IMR-90 (cell line): ENCODE results near the gene WBP1L. TPM values are rescaled to one million over a fixed set of nuclear protein-coding genes. Genes with fewer than 3 reads are reported as not detected.
A peak's percentile ranks its signal among the peaks of the same experiment; 100 is the strongest.

Experiments used
- ATAC-seq: fragments of 200-7000 bp; cut with Tn5 transposase; 2 replicates; pipeline ENCODE4 v1.9.1; 2020; ENCODE audit warnings: low read depth, mild to moderate bottlenecking, moderate library complexity
- BruUV-seq: library from RNA; stranded (reverse); fragments of 400-500 nt; replicated peaks from 2 replicates; lab custom pipeline; 2021; lab: Mats Ljungman, UMichigan
- CTCF ChIA-PET: fragments of 300-600 bp; formaldehyde crosslinking; extraction: SDS; loops from one replicate; lab custom pipeline; 2021; ENCODE audit warnings: antibody characterized with exemption; lab: Yijun Ruan, JAX
- POLR2A ChIA-PET: fragments of 300-600 bp; sonication (Branson Sonifier 250); formaldehyde crosslinking; loops from one replicate; lab custom pipeline; 2022; ENCODE audit warnings: antibody characterized with exemption; ENCODE audit not compliant: unreplicated experiment; lab: Charles Lee
- DNase-seq: peaks from one replicate; pipeline ENCODE4 v3.0.0; 2013
- H2AFZ ChIP-seq: replicated peaks from 2 replicates; pipeline ENCODE3; 2013; ENCODE audit warnings: low read length, mild to moderate bottlenecking; ENCODE audit not compliant: poor library complexity
- H2AK5ac ChIP-seq: 2 replicates; pipeline ENCODE4 v1.6.1; 2013; ENCODE audit warnings: low read depth, low read length, inconsistent platforms
- H2AK9ac ChIP-seq: replicated peaks from 2 replicates; pipeline ENCODE3; 2013; ENCODE audit warnings: mild to moderate bottlenecking, low read depth, low read length, moderate library complexity; ENCODE audit not compliant: poor library complexity
- H2BK120ac ChIP-seq: 2 replicates; pipeline ENCODE4 v1.6.1; 2013; ENCODE audit warnings: low read depth, low read length, inconsistent platforms
- H2BK15ac ChIP-seq: 3 replicates; pipeline ENCODE4 v1.6.1; 2013; ENCODE audit warnings: low read depth, low read length, inconsistent platforms
- H2BK20ac ChIP-seq: 2 replicates; pipeline ENCODE4 v1.6.1; 2013; ENCODE audit warnings: low read depth, mild to moderate bottlenecking, inconsistent platforms, low read length, moderate library complexity
- H2BK5ac ChIP-seq: 2 replicates; pipeline ENCODE4 v1.6.1; 2013; ENCODE audit warnings: mild to moderate bottlenecking, low read depth, low read length, inconsistent platforms; ENCODE audit not compliant: poor library complexity, severe bottlenecking
- H3K14ac ChIP-seq: replicated peaks from 2 replicates; pipeline ENCODE4 v1.6.1; 2013; ENCODE audit warnings: low read depth, low read length, inconsistent platforms
- H3K18ac ChIP-seq: 2 replicates; pipeline ENCODE4 v1.6.1; 2013; ENCODE audit warnings: low read depth, low read length, control low read depth
- H3K23ac ChIP-seq: 2 replicates; pipeline ENCODE4 v1.6.1; 2013; ENCODE audit warnings: low read depth, low read length, inconsistent platforms
- H3K27ac ChIP-seq: 2 replicates; pipeline ENCODE4 v1.5.1; 2013; ENCODE audit warnings: mild to moderate bottlenecking, control low read depth, low read length; ENCODE audit not compliant: insufficient read depth
- H3K27me3 ChIP-seq: 2 replicates; pipeline ENCODE4 v1.6.1; 2013; ENCODE audit warnings: low read length; ENCODE audit not compliant: control insufficient read depth, insufficient read depth
- H3K36me3 ChIP-seq: 2 replicates; pipeline ENCODE4 v1.6.1; 2013; ENCODE audit warnings: low read length, mixed read lengths; ENCODE audit not compliant: control insufficient read depth, insufficient read depth
- H3K4ac ChIP-seq: 2 replicates; pipeline ENCODE4 v1.6.1; 2013; ENCODE audit warnings: low read depth, low read length, inconsistent platforms
- H3K4me1 ChIP-seq: 2 replicates; pipeline ENCODE4 v1.6.1; 2013; ENCODE audit warnings: low read length, mixed read lengths; ENCODE audit not compliant: control insufficient read depth, insufficient read depth
- H3K4me2 ChIP-seq: 2 replicates; pipeline ENCODE4 v1.6.1; 2013; ENCODE audit warnings: low read depth, mild to moderate bottlenecking, control low read depth, low read length, moderate library complexity
- H3K4me3 ChIP-seq: 2 replicates; pipeline ENCODE4 v1.5.1; 2013; ENCODE audit warnings: low read depth, mild to moderate bottlenecking, control low read depth, low read length, moderate library complexity; ENCODE audit not compliant: insufficient read depth
- H3K56ac ChIP-seq: 2 replicates; pipeline ENCODE4 v1.6.1; 2013; ENCODE audit warnings: low read length, inconsistent platforms; ENCODE audit not compliant: insufficient read depth; ENCODE audit errors: extremely low read depth
- H3K79me1 ChIP-seq, 2 experiments: 2 replicates each; pipeline ENCODE4 v1.6.1; 2013; ENCODE audit warnings: low read length in 2 of 2, inconsistent platforms in 1 of 2, low read depth in 1 of 2
- H3K9ac ChIP-seq: 2 replicates; pipeline ENCODE4 v1.6.1; 2013; ENCODE audit warnings: low read depth, low read length, control low read depth
- H3K9me1 ChIP-seq: 2 replicates; pipeline ENCODE4 v1.6.1; 2013; ENCODE audit warnings: low read length, inconsistent platforms; ENCODE audit not compliant: insufficient read depth
- H3K9me3 ChIP-seq: 2 replicates; pipeline ENCODE4 v1.6.1; 2013; ENCODE audit warnings: low read length; ENCODE audit not compliant: control insufficient read depth, insufficient read depth
- H4K20me1 ChIP-seq: 2 replicates; pipeline ENCODE4 v1.6.1; 2013; ENCODE audit warnings: low read length, inconsistent platforms; ENCODE audit not compliant: insufficient read depth
- H4K5ac ChIP-seq: 2 replicates; pipeline ENCODE4 v1.6.1; 2013; ENCODE audit warnings: mild to moderate bottlenecking, low read depth, low read length, control low read depth
- H4K8ac ChIP-seq, 2 experiments: 2 replicates each; pipeline ENCODE4 v1.6.1; 2013; ENCODE audit warnings: low read depth in 2 of 2, low read length in 2 of 2, control low read depth in 1 of 2, inconsistent platforms in 1 of 2
- H4K91ac ChIP-seq: 2 replicates; pipeline ENCODE4 v1.6.1; 2013; ENCODE audit warnings: low read depth, low read length, inconsistent platforms; ENCODE audit not compliant: insufficient read depth
- CEBPB ChIP-seq: IDR thresholded peaks from 2 replicates; pipeline ENCODE4 v1.6.1; 2012; ENCODE audit warnings: low read depth, low read length, improper control_type of control experiment
- NFE2L2 ChIP-seq: fragments of 150-350 bp; IDR thresholded peaks from 2 replicates; pipeline ENCODE4 v1.6.1; 2016; ENCODE audit warnings: low read depth, mild to moderate bottlenecking, low read length
- POLR2A ChIP-seq: IDR thresholded peaks from 2 replicates; pipeline ENCODE4 v1.6.1; 2012; ENCODE audit warnings: mild to moderate bottlenecking, low read depth, low read length
- WGBS, 2 experiments: methylation state at CpG; one replicate each; pipeline versions ENCODE4 v1.1.5 to v1.1.7; 2013; ENCODE audit warnings: missing lambda C conversion rate in 2 of 2; ENCODE audit not compliant: insufficient read length in 1 of 2; ENCODE audit errors: extremely low coverage in 2 of 2; 5-methylcytosine and 5-hydroxymethylcytosine counted together
- dilution Hi-C: fragments of 300-500 bp; cut with HindIII; formaldehyde crosslinking; loops from one replicate; pipeline ENCODE4 v1.14.3; 2018; ENCODE audit warnings: low sequenced_read_pairs; ENCODE audit not compliant: unreplicated experiment
- in situ Hi-C: fragments of 300-500 bp; cut with MboI; formaldehyde crosslinking; loops from 3 replicates; pipeline ENCODE4 v1.14.3; 2019; ENCODE audit warnings: low sequenced_read_pairs, inconsistent platforms, mixed read lengths
- intact Hi-C: fragments of 100-400 bp; cut with micrococcal nuclease; formaldehyde crosslinking; loops from 2 replicates; pipeline ENCODE4 v1.10.0; 2022
- polyA plus RNA-seq, 3 experiments: library from polyadenylated mRNA; depleted of rRNA; stranded (reverse); fragments of >200 nt; gene quantifications; 2 replicates each; pipeline ENCODE4 v1.2.3, GENCODE V29; 2012; ENCODE audit warnings: low replicate concordance in 1 of 3
- total RNA-seq: library from RNA; depleted of rRNA; stranded (reverse); fragments of >200 nt; gene quantifications from 2 replicates; pipeline ENCODE4 v1.2.3, GENCODE V29; 2012

The WBP1L gene
- total and polyA plus RNA-seq, 2 of the 4 experiments (the other 2 are of a cell fraction), result 20.7 to 31.0 TPM

GRCh38 chr10:102726274-102726673 is 17.5 kb upstream of the WBP1L start:
- H3K79me1 ChIP-seq, result peaks cover 4 to 9% of the 10 kb centered on the region in 2 experiments; a peak in 2 of 4 replicates
- no CpG with 5 or more reads among the region's 3 CpGs for WGBS, 2 experiments
- no peak overlapping the region for H2BK15ac ChIP-seq
- H3K9me1 ChIP-seq, result peaks cover 6% of the 10 kb centered on the region; the same call in 1 of the 2 replicates
- no peak overlapping the region for H3K9ac ChIP-seq
- no peaks in the 10 kb centered on the region for H3K9me3 ChIP-seq
- CTCF ChIA-PET, result interaction anchor here (0.5 to 2.8 kb wide), 2 partner anchors 175 to 178 kb away, joined by 3 to 10 read pairs; no protein-coding TSS in a partner anchor
- dilution Hi-C loops, result no loop called here
- DNase-seq (no peak), ATAC-seq (no peak)
- no peak overlapping the region for H2AK5ac ChIP-seq
- intact Hi-C loops, result loop anchor here (10.0 kb wide), 1 partner anchor 519 kb away; the partner anchor contains the start of gene RPEL1
- in situ Hi-C loops, result loop anchor here (5.0 kb wide), 1 partner anchor 176 kb away; no protein-coding TSS in a partner anchor
- H3K18ac ChIP-seq, result no peak overlapping the region
- peaks cover 2% of the 10 kb centered on the region; the same call in 1 of the 2 replicates for H3K4me1 ChIP-seq
- H3K23ac ChIP-seq, result no peak overlapping the region
- H2BK5ac ChIP-seq, result no peak overlapping the region
- POLR2A ChIA-PET, result no interaction called here
- H4K8ac ChIP-seq, result 0 out of 4 replicates have a peak overlapping the region, but pooled peaks of 1 of the 2 experiments have one; percentile 4
- no peaks in the 10 kb centered on the region for H3K27me3 ChIP-seq
- no peak overlapping the region for H3K27ac ChIP-seq
- no peak overlapping the region for H2BK20ac ChIP-seq
- H2BK120ac ChIP-seq, result no peak overlapping the region
- H2AFZ ChIP-seq, result no peak overlapping the region
- H4K5ac ChIP-seq, result no peak overlapping the region
- H3K56ac ChIP-seq, result no peak overlapping the region
- no peak overlapping the region for H3K4me3 ChIP-seq
- peaks cover 3% of the 10 kb centered on the region for H4K20me1 ChIP-seq
- no TSS peak for BruUV-seq
- no peak overlapping the region for H2AK9ac ChIP-seq
- no peak overlapping the region for H4K91ac ChIP-seq
- H3K14ac ChIP-seq, result no peak overlapping the region
- H3K4ac ChIP-seq, result no peak overlapping the region
- H3K36me3 ChIP-seq, result peaks cover 5% of the 10 kb centered on the region
- TF ChIP-seq NFE2L2, result no peak
- TF ChIP-seq POLR2A, result no peak
- TF ChIP-seq CEBPB, result peak; percentile 80
- H3K4me2 ChIP-seq, result no peak overlapping the region
